Natural killer cell (primary cell): ENCODE measurements around the gene KAZN. TPM values are rescaled to one million over a fixed set of nuclear protein-coding genes. Genes with fewer than 3 reads are reported as not detected.

Experiments used
- ATAC-seq, 3 donors: fragments of 150-1000 bp in 2 of 3; fragments of 200-7000 bp in 1 of 3; cut with Tn5 transposase; 1 replicate in 1 of 3; 2 replicates in 2 of 3; pipeline ENCODE4 v1.10.0; 2021; ENCODE audit warnings: mild to moderate bottlenecking in 2 of 3, moderate library complexity in 2 of 3
- DNase-seq, 2 donors: peaks; one replicate each; pipeline versions ENCODE4 v3.0.0 to v3.0.0-alpha.2; 2013 to 2021; ENCODE audit warnings: mixed read lengths in 1 of 2
- H3K27ac ChIP-seq: one replicate; pipeline ENCODE4 v1.5.1; 2013; ENCODE audit warnings: mild to moderate bottlenecking, low read length
- H3K27me3 ChIP-seq: one replicate; pipeline ENCODE4 v1.6.1; 2013; ENCODE audit warnings: low read length; ENCODE audit not compliant: control insufficient read depth, insufficient read depth
- H3K36me3 ChIP-seq: one replicate; pipeline ENCODE4 v1.6.1; 2013; ENCODE audit warnings: low read length; ENCODE audit not compliant: control insufficient read depth, insufficient read depth
- H3K4me1 ChIP-seq: one replicate; pipeline ENCODE4 v1.6.1; 2013; ENCODE audit warnings: low read length; ENCODE audit not compliant: control insufficient read depth, insufficient read depth
- H3K4me3 ChIP-seq: one replicate; pipeline ENCODE4 v1.5.1; 2013; ENCODE audit warnings: low read length
- H3K9me3 ChIP-seq: one replicate; pipeline ENCODE4 v1.6.1; 2013; ENCODE audit warnings: low read length; ENCODE audit not compliant: control insufficient read depth, insufficient read depth
- H3K27ac Mint-ChIP-seq, 2 donors: one replicate each; pipeline ENCODE4 v1.8.0; 2022; ENCODE audit warnings: mild to moderate bottlenecking in 2 of 2, mixed read lengths in 2 of 2, moderate library complexity in 1 of 2
- H3K27me3 Mint-ChIP-seq, 2 donors: one replicate each; pipeline ENCODE4 v1.8.0; 2022; ENCODE audit warnings: low read depth in 2 of 2, mixed read lengths in 2 of 2
- H3K36me3 Mint-ChIP-seq: one replicate; pipeline ENCODE4 v1.8.0; 2022; ENCODE audit warnings: mixed read lengths
- H3K4me1 Mint-ChIP-seq, 2 donors: one replicate each; pipeline ENCODE4 v1.8.0; 2022; ENCODE audit warnings: mixed read lengths in 2 of 2
- H3K4me3 Mint-ChIP-seq: one replicate; pipeline ENCODE4 v1.8.0; 2022; ENCODE audit warnings: mild to moderate bottlenecking, moderate library complexity, mixed read lengths
- H3K9me3 Mint-ChIP-seq, 2 donors: one replicate each; pipeline ENCODE4 v1.8.0; 2022; ENCODE audit warnings: mixed read lengths in 2 of 2
- WGBS: methylation state at CpG from one replicate; pipeline ENCODE4 v1.1.7; 2013; ENCODE audit warnings: missing lambda C conversion rate; ENCODE audit not compliant: insufficient coverage; 5-methylcytosine and 5-hydroxymethylcytosine counted together
- intact Hi-C: fragments of 100-400 bp; cut with micrococcal nuclease; formaldehyde crosslinking; loops from one replicate; pipeline ENCODE4 v1.14.2; 2022
- total RNA-seq, 4 donors: library from RNA; stranded (reverse); fragments of 120-200 nt in 1 of 4; gene quantifications; one replicate each; pipeline versions ENCODE4 v1.2.3 to v1.2.4, GENCODE V29; 2013 to 2022
- TF ChIP-seq, protein P1 (sequence below): fragments of 200-600 bp; IDR thresholded peaks from one replicate; pipeline ENCODE4 v1.8.0; 2022; ENCODE audit warnings: antibody characterized with exemption

The KAZN gene
- total RNA-seq, 3 donors from 2014 or later (not counting 1 experiment from before 2014, with no cell fraction given) = 1.2 to 2.0 (median 1.7) TPM

DNA sequence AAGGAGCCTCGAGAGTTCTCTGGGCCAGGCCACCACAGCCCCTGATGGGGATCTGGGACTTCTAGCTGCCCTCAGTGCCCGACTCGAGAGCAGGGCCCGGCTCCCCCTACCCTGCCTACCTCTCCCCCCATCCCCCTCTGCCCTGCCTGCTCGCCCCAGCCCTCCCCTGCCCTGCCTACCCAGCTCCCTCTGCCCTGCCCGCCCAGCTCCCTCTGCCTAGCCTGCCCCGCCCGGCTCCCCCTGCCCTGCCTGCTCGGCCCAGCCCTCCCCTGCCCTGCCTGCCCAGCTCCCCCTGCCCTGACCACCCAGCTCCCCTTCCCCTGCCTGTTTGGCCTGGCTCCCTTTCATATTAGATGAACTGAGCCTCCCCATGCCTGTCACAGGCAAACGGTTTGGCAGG, 437.6 kb downstream of the KAZN start:
- Mint-ChIP-seq H3K27me3 (no peaks in the 10 kb centered on the region), H3K9me3 (no peaks in the 10 kb centered on the region), H3K36me3 (no peaks in the 10 kb centered on the region), H3K4me1 (peaks cover 0 to 5% of the 10 kb centered on the region in 2 donors), H3K27ac (no peak overlapping the region), H3K4me3 (no peak overlapping the region)
- 78% methylated on average over 9 of the region's 10 CpGs for WGBS
- Histone ChIP-seq H3K27ac (no peak overlapping the region), H3K4me3 (no peak overlapping the region), H3K9me3 (no peaks in the 10 kb centered on the region), H3K4me1 (no peaks in the 10 kb centered on the region), H3K36me3 (no peaks in the 10 kb centered on the region), H3K27me3 (no peaks in the 10 kb centered on the region)
- DNase-seq (no peak), ATAC-seq (no peak)
- intact Hi-C loops = no loop called here
- TF ChIP-seq, protein P1, sequence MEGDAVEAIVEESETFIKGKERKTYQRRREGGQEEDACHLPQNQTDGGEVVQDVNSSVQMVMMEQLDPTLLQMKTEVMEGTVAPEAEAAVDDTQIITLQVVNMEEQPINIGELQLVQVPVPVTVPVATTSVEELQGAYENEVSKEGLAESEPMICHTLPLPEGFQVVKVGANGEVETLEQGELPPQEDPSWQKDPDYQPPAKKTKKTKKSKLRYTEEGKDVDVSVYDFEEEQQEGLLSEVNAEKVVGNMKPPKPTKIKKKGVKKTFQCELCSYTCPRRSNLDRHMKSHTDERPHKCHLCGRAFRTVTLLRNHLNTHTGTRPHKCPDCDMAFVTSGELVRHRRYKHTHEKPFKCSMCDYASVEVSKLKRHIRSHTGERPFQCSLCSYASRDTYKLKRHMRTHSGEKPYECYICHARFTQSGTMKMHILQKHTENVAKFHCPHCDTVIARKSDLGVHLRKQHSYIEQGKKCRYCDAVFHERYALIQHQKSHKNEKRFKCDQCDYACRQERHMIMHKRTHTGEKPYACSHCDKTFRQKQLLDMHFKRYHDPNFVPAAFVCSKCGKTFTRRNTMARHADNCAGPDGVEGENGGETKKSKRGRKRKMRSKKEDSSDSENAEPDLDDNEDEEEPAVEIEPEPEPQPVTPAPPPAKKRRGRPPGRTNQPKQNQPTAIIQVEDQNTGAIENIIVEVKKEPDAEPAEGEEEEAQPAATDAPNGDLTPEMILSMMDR = no peak

DNA sequence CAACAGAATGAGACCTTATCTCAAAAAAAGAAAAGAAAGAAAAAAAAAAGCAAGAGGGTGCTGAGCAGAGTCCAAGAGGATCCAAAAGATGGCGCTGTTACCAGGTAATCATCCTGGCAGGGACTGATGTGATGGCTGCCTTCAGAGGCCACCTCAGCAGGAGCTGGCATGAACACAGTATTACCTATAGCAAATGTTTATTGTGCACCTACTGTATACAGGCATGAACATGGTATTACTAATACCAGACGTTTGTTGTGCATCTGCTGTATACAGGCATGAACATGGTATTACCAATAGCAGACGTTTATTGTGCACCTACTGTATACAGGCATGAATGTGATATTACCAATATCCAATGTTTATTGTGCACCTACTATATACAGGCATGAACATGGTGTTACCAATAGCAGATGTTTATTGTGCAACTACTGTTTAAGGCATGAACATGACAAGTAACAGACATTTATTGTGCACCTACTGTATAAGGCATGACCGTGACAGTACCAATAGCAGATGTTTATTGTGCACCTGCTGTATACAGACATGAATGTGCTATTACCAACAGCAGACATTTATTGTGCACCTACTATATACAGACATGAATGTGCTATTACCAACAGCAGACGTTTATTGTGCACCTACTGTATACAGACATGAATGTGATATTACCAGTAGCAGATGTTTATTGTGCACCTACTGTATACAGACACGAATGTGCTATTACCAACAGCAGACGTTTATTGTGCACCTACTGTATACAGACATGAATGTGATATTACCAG, 439.9 kb downstream of the KAZN start:
- Mint-ChIP-seq H3K36me3 (no peaks in the 10 kb centered on the region), H3K4me3 (no peak overlapping the region), H3K27me3 (no peaks in the 10 kb centered on the region), H3K9me3 (no peaks in the 10 kb centered on the region), H3K4me1 (peaks cover 0 to 5% of the 10 kb centered on the region in 2 donors), H3K27ac (no peak overlapping the region)
- H3K27ac ChIP-seq = no peak overlapping the region
- H3K4me3 ChIP-seq = no peak overlapping the region
- no peaks in the 10 kb centered on the region for H3K36me3 ChIP-seq
- H3K27me3 ChIP-seq = no peaks in the 10 kb centered on the region
- H3K9me3 ChIP-seq = no peaks in the 10 kb centered on the region
- TF ChIP-seq, protein P1 = no peak
- no peaks in the 10 kb centered on the region for H3K4me1 ChIP-seq
- 89% methylated on average over 4 of the region's 7 CpGs for WGBS
- intact Hi-C loops = loop anchor here (1.0 kb wide), 1 partner anchor 62 kb away; no protein-coding TSS in a partner anchor
- DNase-seq (peak in 1 of 2 donors; percentile 33), ATAC-seq (peak; percentile 36 to 70 (median 65))

- TF ChIP-seq, protein P1 = no peak
- H3K9me3 Mint-ChIP-seq = no peaks in the 10 kb centered on the region
- Histone ChIP-seq H3K9me3 (no peaks in the 10 kb centered on the region), H3K27me3 (no peaks in the 10 kb centered on the region), H3K4me3 (no peak overlapping the region), H3K4me1 (no peaks in the 10 kb centered on the region), H3K36me3 (no peaks in the 10 kb centered on the region), H3K27ac (no peak overlapping the region)
- no peaks in the 10 kb centered on the region for H3K27me3 Mint-ChIP-seq
- H3K36me3 Mint-ChIP-seq = no peaks in the 10 kb centered on the region
- H3K27ac Mint-ChIP-seq = no peak overlapping the region
- DNase-seq (no peak), ATAC-seq (no peak)
- 76% methylated on average over 8 of the region's 9 CpGs for WGBS
- intact Hi-C loops = no loop called here
- H3K4me3 Mint-ChIP-seq = no peak overlapping the region
- H3K4me1 Mint-ChIP-seq = peaks cover 0 to under 1% of the 10 kb centered on the region in 2 donors
Measured at GRCh38 chr1:15039017-15039648, 440.6 kb downstream of the KAZN start.
